Smooth muscle cell (in vitro differentiated cells): ENCODE results near the gene ACSM4. TPM values are rescaled to one million over a fixed set of nuclear protein-coding genes. Genes with fewer than 3 reads are reported as not detected.
"Not testable (repeated sequence)": the region's sequence is repeated elsewhere in the genome, so short reads cannot be mapped to it uniquely, and the experiment has no call there.

ENCODE experiments used
- DNase-seq: peaks from one replicate; lab custom pipeline; 2025; ENCODE audit not compliant: unreplicated experiment; lab: John Stamatoyannopoulos, UW
- H2AFZ ChIP-seq: fragments of 200-600 bp; sonication (generic); 2 replicates; pipeline ENCODE4 v1.6.0; 2016; ENCODE audit warnings: antibody characterized with exemption, low read depth, mild to moderate bottlenecking
- H3F3A ChIP-seq: fragments of 200-600 bp; sonication (generic); 2 replicates; pipeline ENCODE4 v1.6.0; 2017; ENCODE audit warnings: antibody characterized with exemption, low read depth
- H3K27ac ChIP-seq: fragments of 200-600 bp; sonication (generic); 2 replicates; pipeline ENCODE4 v1.5.1; 2016; ENCODE audit warnings: low read depth, mild to moderate bottlenecking
- H3K27me3 ChIP-seq: fragments of 200-600 bp; sonication (generic); 2 replicates; pipeline ENCODE4 v1.6.1; 2016; ENCODE audit warnings: low read depth, mild to moderate bottlenecking
- H3K36me3 ChIP-seq: fragments of 200-600 bp; sonication (generic); 2 replicates; pipeline ENCODE4 v1.5.1; 2016; ENCODE audit warnings: low read depth
- H3K4me1 ChIP-seq: fragments of 200-600 bp; sonication (generic); 2 replicates; pipeline ENCODE4 v1.5.1; 2016; ENCODE audit warnings: low read depth
- H3K4me2 ChIP-seq: fragments of 200-600 bp; sonication (generic); 2 replicates; pipeline ENCODE4 v1.6.0; 2016; ENCODE audit warnings: mild to moderate bottlenecking
- H3K4me3 ChIP-seq: fragments of 200-600 bp; sonication (generic); 2 replicates; pipeline ENCODE4 v1.5.1; 2016; ENCODE audit warnings: mild to moderate bottlenecking
- H3K79me2 ChIP-seq: fragments of 200-600 bp; sonication (generic); 2 replicates; pipeline ENCODE4 v1.6.0; 2016; ENCODE audit warnings: low read depth, mild to moderate bottlenecking
- H3K9ac ChIP-seq: fragments of 200-600 bp; sonication (generic); 2 replicates; pipeline ENCODE4 v1.6.0; 2016; ENCODE audit warnings: low read depth
- H3K9me3 ChIP-seq: fragments of 200-600 bp; sonication (generic); replicated peaks from 2 replicates; pipeline ENCODE4 v1.5.1; 2016; ENCODE audit warnings: low read depth
- H4K20me1 ChIP-seq: fragments of 200-600 bp; sonication (generic); 2 replicates; pipeline ENCODE4 v1.6.0; 2016; ENCODE audit warnings: low read depth
- WGBS: methylation state at CpG from one replicate; pipeline ENCODE4 v1.1.7; 2016; ENCODE audit warnings: low lambda C conversion rate; 5-methylcytosine and 5-hydroxymethylcytosine counted together
- polyA plus RNA-seq: library from polyadenylated mRNA; unstranded; fragments of >200 nt; fragmentation: Nextera tagmentation; extraction: Ambion mirVana; gene quantifications from 2 replicates; pipeline ENCODE4 v1.2.1, GENCODE V29; 2016
- total RNA-seq: library from RNA; depleted of rRNA; stranded (reverse); fragments of >200 nt; gene quantifications from 2 replicates; pipeline ENCODE4 v1.2.3, GENCODE V29; 2014
- TF ChIP-seq, protein P1 (sequence below): fragments of 200-600 bp; sonication (generic); IDR thresholded peaks from 2 replicates; pipeline ENCODE4 v1.5.1; 2017; ENCODE audit warnings: borderline replicate concordance, mild to moderate bottlenecking, antibody characterized with exemption; ENCODE audit not compliant: insufficient read depth, poor library complexity, severe bottlenecking

The ACSM4 gene
- total and polyA plus RNA-seq, 2 experiments from 2014 or later, result not detected

DNA sequence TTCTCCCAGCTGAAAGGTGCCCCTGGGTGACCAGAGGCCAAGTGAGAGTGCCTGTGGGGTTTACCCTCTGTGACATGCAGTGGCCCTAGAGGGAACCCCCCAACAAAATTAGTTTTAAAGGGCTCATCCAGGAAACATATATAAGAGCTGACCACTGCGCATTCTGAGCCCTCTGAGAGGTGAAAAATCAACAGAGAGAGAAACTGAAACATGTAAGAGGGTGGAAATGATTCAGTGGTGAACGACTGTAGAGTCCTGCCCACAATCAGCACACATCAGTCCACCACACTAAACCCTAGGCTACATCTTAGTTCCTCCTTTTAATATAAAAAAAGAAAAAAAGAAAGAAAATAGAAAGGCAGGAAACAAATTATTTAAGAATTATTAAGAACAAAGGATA lies 21.0 kb upstream of the ACSM4 start:
- Histone ChIP-seq H3K36me3 (no peaks in the 10 kb centered on the region), H2AFZ (no peak overlapping the region), H3K27me3 (no peaks in the 10 kb centered on the region), H3K79me2 (no peaks in the 10 kb centered on the region), H3K9me3 (peaks cover 4% of the 10 kb centered on the region), H3K4me2 (no peak overlapping the region), H3K9ac (no peak overlapping the region), H3F3A (no peaks in the 10 kb centered on the region), H4K20me1 (no peaks in the 10 kb centered on the region), H3K4me3 (no peak overlapping the region), H3K4me1 (no peaks in the 10 kb centered on the region), H3K27ac (no peak overlapping the region)
- TF ChIP-seq, protein P1, sequence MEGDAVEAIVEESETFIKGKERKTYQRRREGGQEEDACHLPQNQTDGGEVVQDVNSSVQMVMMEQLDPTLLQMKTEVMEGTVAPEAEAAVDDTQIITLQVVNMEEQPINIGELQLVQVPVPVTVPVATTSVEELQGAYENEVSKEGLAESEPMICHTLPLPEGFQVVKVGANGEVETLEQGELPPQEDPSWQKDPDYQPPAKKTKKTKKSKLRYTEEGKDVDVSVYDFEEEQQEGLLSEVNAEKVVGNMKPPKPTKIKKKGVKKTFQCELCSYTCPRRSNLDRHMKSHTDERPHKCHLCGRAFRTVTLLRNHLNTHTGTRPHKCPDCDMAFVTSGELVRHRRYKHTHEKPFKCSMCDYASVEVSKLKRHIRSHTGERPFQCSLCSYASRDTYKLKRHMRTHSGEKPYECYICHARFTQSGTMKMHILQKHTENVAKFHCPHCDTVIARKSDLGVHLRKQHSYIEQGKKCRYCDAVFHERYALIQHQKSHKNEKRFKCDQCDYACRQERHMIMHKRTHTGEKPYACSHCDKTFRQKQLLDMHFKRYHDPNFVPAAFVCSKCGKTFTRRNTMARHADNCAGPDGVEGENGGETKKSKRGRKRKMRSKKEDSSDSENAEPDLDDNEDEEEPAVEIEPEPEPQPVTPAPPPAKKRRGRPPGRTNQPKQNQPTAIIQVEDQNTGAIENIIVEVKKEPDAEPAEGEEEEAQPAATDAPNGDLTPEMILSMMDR, result no peak
- DNase-seq, result no peak
- WGBS, result 81% methylated on average over 2 of the region's 2 CpGs

DNA sequence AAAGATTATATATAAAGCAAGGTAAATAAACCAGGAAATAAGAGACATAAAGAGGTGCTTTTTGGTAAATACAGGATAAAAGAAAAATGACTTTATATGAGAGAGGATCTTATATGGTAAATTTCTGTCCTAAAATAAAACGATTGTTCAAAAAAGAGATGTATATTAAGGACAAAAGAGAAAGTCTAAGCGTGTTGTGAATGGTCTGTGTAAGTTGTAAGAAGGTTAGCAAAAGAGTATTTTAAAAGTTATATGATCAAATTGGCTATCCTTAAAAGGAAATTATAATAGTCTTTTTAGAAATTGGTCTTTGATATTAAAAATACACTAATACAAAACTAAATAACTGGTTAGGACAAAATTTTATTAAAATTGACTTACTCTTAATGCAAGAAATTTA lies 14.1 kb upstream of the ACSM4 start:
- Histone ChIP-seq H3K4me1 (no peaks in the 10 kb centered on the region), H3F3A (no peaks in the 10 kb centered on the region), H3K4me2 (no peak overlapping the region), H3K4me3 (no peak overlapping the region), H3K27me3 (no peaks in the 10 kb centered on the region), H3K36me3 (no peaks in the 10 kb centered on the region), H3K27ac (no peak overlapping the region), H3K9me3 (peaks cover 4% of the 10 kb centered on the region), H3K9ac (no peak overlapping the region), H4K20me1 (no peaks in the 10 kb centered on the region), H3K79me2 (no peaks in the 10 kb centered on the region), H2AFZ (no peak overlapping the region)
- no peak for DNase-seq
- 46% methylated on average over 2 of the region's 2 CpGs for WGBS
- TF ChIP-seq, protein P1, result no peak

DNA sequence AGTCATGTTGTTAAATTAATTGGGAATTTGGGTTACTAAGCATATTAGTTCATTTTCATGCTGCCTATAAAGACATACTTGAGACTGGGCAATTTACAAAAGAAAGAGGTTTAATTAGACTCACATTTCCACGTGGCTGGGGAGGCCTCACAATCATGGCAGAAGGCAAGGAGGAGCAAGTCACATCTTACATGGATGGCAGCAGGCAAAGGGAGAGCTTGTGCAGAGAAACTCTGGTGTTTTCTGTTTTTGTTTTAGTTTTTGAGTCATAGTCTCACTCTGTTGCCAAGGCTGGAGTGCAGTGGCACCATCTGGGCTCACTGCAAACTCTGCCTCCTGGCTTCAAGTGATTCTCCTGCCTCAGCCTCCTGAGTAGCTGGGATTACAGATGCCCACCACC lies 13.3 kb upstream of the ACSM4 start:
- H3K36me3 ChIP-seq, H3K4me2 ChIP-seq, H3K9ac ChIP-seq, H4K20me1 ChIP-seq, H3K4me3 ChIP-seq, H3K4me1 ChIP-seq, H3K27ac ChIP-seq, DNase-seq, H2AFZ ChIP-seq, H3F3A ChIP-seq, H3K79me2 ChIP-seq, H3K9me3 ChIP-seq, H3K27me3 ChIP-seq: not testable (repeated sequence)
- 34% methylated on average over 1 of the region's 1 CpG for WGBS

DNA sequence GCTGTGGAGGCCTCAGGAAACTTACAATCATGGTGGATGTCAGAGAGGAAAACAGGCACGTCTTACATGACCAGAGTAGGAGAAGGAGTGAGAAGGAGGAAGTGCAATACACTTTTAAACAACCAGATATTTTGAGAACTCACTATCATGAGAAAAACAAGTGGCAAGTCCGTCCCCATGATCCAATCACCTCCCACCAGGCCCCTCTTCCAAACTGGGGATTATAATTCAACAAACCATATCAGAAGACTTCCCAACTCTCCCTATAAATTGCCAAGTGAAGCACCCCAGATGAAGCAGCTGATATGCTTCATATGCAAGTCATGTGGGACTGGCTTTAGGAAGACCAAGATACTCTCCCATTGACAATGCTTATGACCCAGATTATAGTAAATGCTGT lies 11.6 kb upstream of the ACSM4 start:
- Histone ChIP-seq H3K36me3 (no peaks in the 10 kb centered on the region), H3K27ac (no peak overlapping the region), H3K9ac (no peak overlapping the region), H2AFZ (no peak overlapping the region), H3K79me2 (no peaks in the 10 kb centered on the region), H3K27me3 (no peaks in the 10 kb centered on the region), H3K4me2 (no peak overlapping the region), H3K9me3 (no peaks in the 10 kb centered on the region), H3K4me1 (no peaks in the 10 kb centered on the region), H3K4me3 (no peak overlapping the region), H4K20me1 (no peaks in the 10 kb centered on the region), H3F3A (no peaks in the 10 kb centered on the region)
- DNase-seq, result no peak
- TF ChIP-seq, protein P1, result no peak
- WGBS, result 72% methylated on average over 2 of the region's 2 CpGs
